Vagina (tissue), 2 donors: ENCODE data around the gene DAGLA.

Experiments
- POLR2A ChIP-seq, 2 donors: fragments of 450-650 bp; IDR thresholded peaks; one replicate each; pipeline ENCODE4 v1.6.1; 2017; ENCODE audit warnings: antibody characterized with exemption in 2 of 2, mild to moderate bottlenecking in 2 of 2, moderate library complexity in 2 of 2
- POLR2AphosphoS5 ChIP-seq, 2 donors: sonication (generic); formaldehyde crosslinking; IDR thresholded peaks; one replicate each; pipeline ENCODE4 v1.9.0; 2017; ENCODE audit warnings: antibody characterized with exemption in 2 of 2, mild to moderate bottlenecking in 2 of 2, low read depth in 1 of 2; ENCODE audit not compliant: insufficient read depth in 1 of 2
- TF ChIP-seq, protein P1 (sequence below), 3 experiments: fragments of 450-650 bp in 2 of 3; fragments of 200-600 bp in 1 of 3; sonication (generic) in 1 of 3; IDR thresholded peaks; one replicate each; pipeline ENCODE4 v1.5.1; 2017 to 2019; ENCODE audit warnings: antibody characterized with exemption in 3 of 3, mild to moderate bottlenecking in 2 of 3, moderate library complexity in 2 of 3

DNA sequence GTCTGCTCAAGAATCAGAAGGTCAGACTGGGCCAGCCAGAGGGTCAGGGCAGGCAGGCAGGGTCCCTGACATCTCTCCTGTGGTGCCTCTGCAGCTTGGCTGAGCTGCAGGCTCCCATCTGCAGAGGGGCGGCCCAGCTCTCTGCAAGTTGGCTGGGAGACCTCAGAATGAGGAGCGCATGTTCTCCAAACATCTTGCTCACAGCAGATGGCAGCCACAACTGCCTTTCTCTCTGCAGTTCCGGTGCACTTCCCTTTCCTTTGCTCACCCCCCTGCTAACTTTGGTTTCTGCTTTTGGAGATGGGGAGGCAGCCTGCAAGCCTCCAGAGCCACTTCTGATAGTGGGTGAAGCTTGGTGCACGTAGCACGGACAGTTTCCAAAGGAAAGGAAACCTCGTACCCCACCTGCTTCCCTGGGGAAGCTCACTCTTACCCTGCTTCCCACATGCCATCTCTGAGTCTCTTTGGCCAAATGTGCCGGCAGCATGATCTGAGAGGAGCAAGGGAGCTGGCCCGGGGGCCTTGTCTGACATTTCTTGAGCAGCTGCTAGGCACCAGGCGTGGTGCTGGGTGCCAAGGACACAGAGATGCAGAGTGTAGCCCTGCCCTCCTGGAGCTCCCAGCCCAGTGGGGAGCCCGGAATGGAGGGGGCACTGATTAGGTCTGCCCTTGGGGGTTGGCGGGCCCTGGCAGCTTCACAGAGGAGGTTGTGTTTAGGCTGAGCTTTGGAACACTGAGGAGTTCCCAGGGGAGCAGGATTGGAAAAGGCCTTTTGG is 18.2 kb downstream of the DAGLA start:
- TF ChIP-seq, protein P1, sequence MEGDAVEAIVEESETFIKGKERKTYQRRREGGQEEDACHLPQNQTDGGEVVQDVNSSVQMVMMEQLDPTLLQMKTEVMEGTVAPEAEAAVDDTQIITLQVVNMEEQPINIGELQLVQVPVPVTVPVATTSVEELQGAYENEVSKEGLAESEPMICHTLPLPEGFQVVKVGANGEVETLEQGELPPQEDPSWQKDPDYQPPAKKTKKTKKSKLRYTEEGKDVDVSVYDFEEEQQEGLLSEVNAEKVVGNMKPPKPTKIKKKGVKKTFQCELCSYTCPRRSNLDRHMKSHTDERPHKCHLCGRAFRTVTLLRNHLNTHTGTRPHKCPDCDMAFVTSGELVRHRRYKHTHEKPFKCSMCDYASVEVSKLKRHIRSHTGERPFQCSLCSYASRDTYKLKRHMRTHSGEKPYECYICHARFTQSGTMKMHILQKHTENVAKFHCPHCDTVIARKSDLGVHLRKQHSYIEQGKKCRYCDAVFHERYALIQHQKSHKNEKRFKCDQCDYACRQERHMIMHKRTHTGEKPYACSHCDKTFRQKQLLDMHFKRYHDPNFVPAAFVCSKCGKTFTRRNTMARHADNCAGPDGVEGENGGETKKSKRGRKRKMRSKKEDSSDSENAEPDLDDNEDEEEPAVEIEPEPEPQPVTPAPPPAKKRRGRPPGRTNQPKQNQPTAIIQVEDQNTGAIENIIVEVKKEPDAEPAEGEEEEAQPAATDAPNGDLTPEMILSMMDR (IDR thresholded peaks at IDR 0.05), result no peak
- TF ChIP-seq POLR2A (IDR thresholded peaks at IDR 0.05), result no peak
- no peak for TF ChIP-seq POLR2AphosphoS5 (IDR thresholded peaks at IDR 0.05; ENCODE audit: insufficient read depth in 1 of 2, low read depth in 1 of 2)
